WTC11 (cell line): Measurements from ENCODE around the gene SYCE3. TPM values are rescaled to one million over a fixed set of nuclear protein-coding genes. Genes with fewer than 3 reads are reported as not detected.

ENCODE experiments used
- ATAC-seq: fragments of 200-7000 bp; cut with Tn5 transposase; 2 replicates; pipeline ENCODE4 v1.10.0; 2021; ENCODE audit warnings: mild to moderate bottlenecking, moderate library complexity
- CTCF ChIA-PET: fragments of 300-600 bp; sonication (Branson Sonifier 250); formaldehyde crosslinking; loops from one replicate; lab custom pipeline; 2021; ENCODE audit warnings: antibody characterized with exemption; lab: Charles Lee
- POLR2A ChIA-PET: fragments of 350-600 bp; sonication (Branson Sonifier 250); formaldehyde crosslinking; loops from one replicate; lab custom pipeline; 2021; ENCODE audit warnings: antibody characterized with exemption; lab: Charles Lee
- DNase-seq: peaks from one replicate; pipeline ENCODE4 v3.0.0; 2021; ENCODE audit warnings: low spot score
- H3K27ac Mint-ChIP-seq: 2 replicates; pipeline ENCODE4 v1.8.0; 2021; ENCODE audit warnings: mixed read lengths
- H3K27me3 Mint-ChIP-seq: 2 replicates; pipeline ENCODE4 v1.8.0; 2021; ENCODE audit warnings: low read depth, mild to moderate bottlenecking, moderate library complexity, mixed read lengths
- H3K36me3 Mint-ChIP-seq: 2 replicates; pipeline ENCODE4 v1.8.0; 2021; ENCODE audit warnings: mixed read lengths
- H3K4me1 Mint-ChIP-seq: 2 replicates; pipeline ENCODE4 v1.8.0; 2022; ENCODE audit warnings: mixed read lengths
- H3K4me3 Mint-ChIP-seq: 2 replicates; pipeline ENCODE4 v1.8.0; 2021; ENCODE audit warnings: mild to moderate bottlenecking, moderate library complexity, mixed read lengths
- H3K9me3 Mint-ChIP-seq: 2 replicates; pipeline ENCODE4 v1.8.0; 2021; ENCODE audit warnings: mixed read lengths
- ATF6 ChIP-seq: sonication (generic); formaldehyde crosslinking; IDR thresholded peaks from 2 replicates; pipeline ENCODE4 v1.8.1; 2023; ENCODE audit warnings: mild to moderate bottlenecking, missing genetic modification reagents
- CTCF ChIP-seq: fragments of 200-600 bp; IDR thresholded peaks from 2 replicates; pipeline ENCODE4 v1.8.0; 2022; ENCODE audit warnings: antibody characterized with exemption
- E2F1 ChIP-seq: sonication (generic); formaldehyde crosslinking; IDR thresholded peaks from 2 replicates; pipeline ENCODE4 v1.8.0; 2022; ENCODE audit warnings: mild to moderate bottlenecking, missing genetic modification reagents
- EMX1 ChIP-seq: fragments of 250-450 bp; sonication (Bioruptor Pico); IDR thresholded peaks from 2 replicates; pipeline ENCODE4 v1.8.0; 2021; ENCODE audit warnings: mild to moderate bottlenecking
- ETV6 ChIP-seq: sonication (generic); formaldehyde crosslinking; IDR thresholded peaks from 2 replicates; pipeline ENCODE4 v1.8.1; 2022; ENCODE audit warnings: mild to moderate bottlenecking, missing genetic modification reagents
- FOXP1 ChIP-seq: sonication (generic); formaldehyde crosslinking; IDR thresholded peaks from 2 replicates; pipeline ENCODE4 v1.8.0; 2022; ENCODE audit warnings: missing genetic modification reagents, mild to moderate bottlenecking, moderate library complexity, borderline replicate concordance
- FOXP4 ChIP-seq: sonication (generic); formaldehyde crosslinking; IDR thresholded peaks from 2 replicates; pipeline ENCODE4 v1.8.0; 2022; ENCODE audit warnings: mild to moderate bottlenecking, missing genetic modification reagents
- GABPB1 ChIP-seq: sonication (generic); formaldehyde crosslinking; IDR thresholded peaks from 2 replicates; pipeline ENCODE4 v1.8.1; 2023; ENCODE audit warnings: mild to moderate bottlenecking, missing genetic modification reagents
- JAZF1 ChIP-seq: fragments of 250-450 bp; sonication (Bioruptor Pico); IDR thresholded peaks from 2 replicates; pipeline ENCODE4 v1.9.0; 2021; ENCODE audit warnings: moderate library complexity, mild to moderate bottlenecking, inconsistent platforms
- KAT7 ChIP-seq: sonication (generic); formaldehyde crosslinking; IDR thresholded peaks from 2 replicates; pipeline ENCODE4 v1.8.1; 2023; ENCODE audit warnings: missing genetic modification reagents, mild to moderate bottlenecking, borderline replicate concordance
- NR1H2 ChIP-seq: sonication (generic); formaldehyde crosslinking; IDR thresholded peaks from 2 replicates; pipeline ENCODE4 v1.9.0; 2021; ENCODE audit warnings: mild to moderate bottlenecking, moderate library complexity, missing genetic modification reagents
- NR2C2 ChIP-seq: sonication (generic); formaldehyde crosslinking; IDR thresholded peaks from 2 replicates; pipeline ENCODE4 v1.8.0; 2022; ENCODE audit warnings: mild to moderate bottlenecking, missing genetic modification reagents
- PRRX2 ChIP-seq: fragments of 250-450 bp; sonication (Bioruptor Pico); IDR thresholded peaks from 2 replicates; pipeline ENCODE4 v1.8.0; 2021; ENCODE audit warnings: mild to moderate bottlenecking
- TCF7 ChIP-seq: sonication (generic); formaldehyde crosslinking; IDR thresholded peaks from 2 replicates; pipeline ENCODE4 v1.8.0; 2022; ENCODE audit warnings: mild to moderate bottlenecking, low read depth, missing genetic modification reagents, moderate library complexity
- TEAD1 ChIP-seq: sonication (generic); formaldehyde crosslinking; IDR thresholded peaks from 2 replicates; pipeline ENCODE4 v1.8.0; 2022; ENCODE audit warnings: mild to moderate bottlenecking, missing genetic modification reagents
- ZNF263 ChIP-seq: sonication (generic); formaldehyde crosslinking; IDR thresholded peaks from 2 replicates; pipeline ENCODE4 v1.8.1; 2022; ENCODE audit warnings: low read depth, mild to moderate bottlenecking, moderate library complexity, missing genetic modification reagents
- ZNF317 ChIP-seq: sonication (generic); formaldehyde crosslinking; IDR thresholded peaks from 2 replicates; pipeline ENCODE4 v1.8.1; 2023; ENCODE audit warnings: low read depth, mild to moderate bottlenecking, moderate library complexity, missing genetic modification reagents, borderline replicate concordance
- ZNF423 ChIP-seq: fragments of 250-450 bp; sonication (Bioruptor Pico); IDR thresholded peaks from 2 replicates; pipeline ENCODE4 v2.1.2; 2022; ENCODE audit warnings: mild to moderate bottlenecking, moderate library complexity
- ZNF671 ChIP-seq: fragments of 250-450 bp; sonication (Bioruptor Pico); IDR thresholded peaks from 2 replicates; pipeline ENCODE4 v1.8.0; 2021; ENCODE audit warnings: mild to moderate bottlenecking
- total RNA-seq: library from RNA; stranded (reverse); gene quantifications from 3 replicates; pipeline ENCODE4 v1.2.3, GENCODE V29; 2021
- TF ChIP-seq, protein P1 (sequence below): sonication (generic); formaldehyde crosslinking; IDR thresholded peaks from 2 replicates; pipeline ENCODE4 v1.8.1; 2023; ENCODE audit warnings: mild to moderate bottlenecking, moderate library complexity, missing genetic modification reagents
- TF ChIP-seq, protein P2 (sequence below): fragments of 250-450 bp; sonication (Bioruptor Pico); IDR thresholded peaks from 2 replicates; pipeline ENCODE4 v1.8.0; 2021; ENCODE audit warnings: mild to moderate bottlenecking

The SYCE3 gene
- total RNA-seq, 1 experiment from 2014 or later, result 0.46 TPM

DNA sequence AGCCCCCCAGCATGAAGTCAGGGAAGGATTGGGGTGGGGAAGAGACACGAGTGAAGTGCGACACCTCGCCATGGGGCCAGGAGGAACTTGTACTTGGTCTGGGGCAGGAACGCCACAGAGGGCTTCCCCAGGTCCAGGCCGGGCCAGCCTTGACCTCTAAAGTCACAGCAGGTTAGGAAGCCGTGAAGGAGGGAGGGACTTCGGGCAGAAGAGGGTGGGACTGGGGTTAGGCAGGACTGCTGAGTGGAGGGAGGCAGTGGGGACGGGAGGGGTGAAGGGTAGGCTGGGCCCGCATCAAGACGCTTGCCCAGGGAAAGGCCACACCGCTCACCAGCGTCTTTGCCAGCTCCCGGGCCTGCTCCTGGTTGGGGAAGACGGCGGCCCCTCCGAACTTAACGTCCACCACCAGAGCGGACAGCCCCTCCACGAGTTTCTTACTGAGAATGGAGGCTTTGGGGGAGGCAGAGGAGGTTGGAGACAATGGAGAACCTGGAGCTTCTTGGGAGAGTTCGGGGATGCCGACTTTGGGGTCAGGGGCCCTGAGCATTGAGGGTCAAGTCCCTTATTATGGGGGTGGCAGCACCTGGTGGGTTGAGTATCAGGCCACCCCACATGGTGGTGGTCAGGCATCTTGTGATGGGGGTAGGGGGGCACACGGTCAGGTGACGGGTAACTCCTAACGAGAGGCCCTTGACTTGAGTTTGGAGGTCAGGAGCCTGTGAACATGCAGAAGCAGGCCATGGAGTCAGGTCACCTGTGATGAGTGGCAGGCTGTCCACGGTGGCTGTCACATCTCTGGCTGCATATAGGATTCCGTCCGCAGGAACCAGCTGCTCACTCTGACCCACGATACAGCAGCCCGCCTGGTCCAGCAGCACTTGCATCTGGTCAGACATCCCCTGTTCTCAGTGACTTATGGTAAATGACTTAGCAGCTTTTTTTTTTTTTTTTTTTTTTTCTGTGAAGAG, 35.6 kb downstream of the SYCE3 start (continued):
- no peak for TF ChIP-seq EMX1 (CRISPR knock-in tag)
- TF ChIP-seq TCF7 (CRISPR knock-in tag), result no peak

DNA sequence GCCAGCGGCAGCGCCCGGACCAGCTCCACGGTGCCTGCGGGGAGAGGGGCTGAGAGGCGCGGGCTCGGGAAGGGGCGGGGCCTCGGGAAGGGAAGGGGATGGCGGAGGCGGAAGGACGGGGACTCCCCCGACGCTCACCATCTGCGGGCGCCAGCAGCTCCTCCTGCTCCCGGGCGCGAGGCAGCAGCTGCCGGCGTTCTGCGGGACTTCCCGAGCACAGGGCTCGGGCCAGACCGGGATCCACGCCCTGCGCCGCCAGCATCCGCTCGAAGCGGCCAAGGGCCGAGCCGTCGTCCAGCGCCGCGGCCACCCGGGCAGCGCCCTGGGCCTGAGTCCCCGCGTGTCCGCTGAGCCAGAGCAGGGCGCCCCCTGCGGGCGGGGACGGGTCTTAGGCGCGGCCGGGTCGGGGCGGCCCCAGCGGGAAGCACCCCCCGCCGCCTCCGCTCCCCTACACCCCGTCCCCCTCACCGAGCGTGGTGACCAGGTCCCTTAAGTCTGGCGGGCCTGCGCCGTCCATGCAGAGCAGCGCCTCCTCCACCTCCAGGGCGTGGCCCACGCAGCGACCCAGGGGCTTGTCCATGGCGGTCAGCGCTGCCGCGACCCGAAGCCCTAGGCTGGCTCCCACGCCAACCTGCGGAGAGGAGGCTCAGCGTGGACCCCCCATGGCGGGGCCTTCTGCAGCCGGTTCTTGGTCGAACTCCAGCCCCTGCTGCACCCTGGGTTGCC, 36.4 kb downstream of the SYCE3 start:
- CTCF ChIA-PET, result interaction anchor here (0.6 to 4.3 kb wide), 58 partner anchors 9 to 634 kb away, joined by 3 to 60 read pairs (median 5); partner anchors contain the start of genes ARSA, CHKB, DENND6B and KLHDC7B
- POLR2A ChIA-PET, result interaction anchor here (0.6 to 2.3 kb wide), 7 partner anchors 12 to 173 kb away, joined by 3 to 13 read pairs (median 3); partner anchors contain the start of genes LMF2, NCAPH2 and SYCE3
- no peaks in the 10 kb centered on the region for H3K36me3 Mint-ChIP-seq
- H3K4me3 Mint-ChIP-seq, result peak overlapping the region; percentile 64
- ATAC-seq, result peak; percentile 29
- H3K27ac Mint-ChIP-seq, result no peak overlapping the region
- peaks cover 46% of the 10 kb centered on the region for H3K27me3 Mint-ChIP-seq
- H3K9me3 Mint-ChIP-seq, result no peaks in the 10 kb centered on the region
- DNase-seq, result peak; percentile 79
- peaks cover 15% of the 10 kb centered on the region for H3K4me1 Mint-ChIP-seq
- TF ChIP-seq, protein P1, sequence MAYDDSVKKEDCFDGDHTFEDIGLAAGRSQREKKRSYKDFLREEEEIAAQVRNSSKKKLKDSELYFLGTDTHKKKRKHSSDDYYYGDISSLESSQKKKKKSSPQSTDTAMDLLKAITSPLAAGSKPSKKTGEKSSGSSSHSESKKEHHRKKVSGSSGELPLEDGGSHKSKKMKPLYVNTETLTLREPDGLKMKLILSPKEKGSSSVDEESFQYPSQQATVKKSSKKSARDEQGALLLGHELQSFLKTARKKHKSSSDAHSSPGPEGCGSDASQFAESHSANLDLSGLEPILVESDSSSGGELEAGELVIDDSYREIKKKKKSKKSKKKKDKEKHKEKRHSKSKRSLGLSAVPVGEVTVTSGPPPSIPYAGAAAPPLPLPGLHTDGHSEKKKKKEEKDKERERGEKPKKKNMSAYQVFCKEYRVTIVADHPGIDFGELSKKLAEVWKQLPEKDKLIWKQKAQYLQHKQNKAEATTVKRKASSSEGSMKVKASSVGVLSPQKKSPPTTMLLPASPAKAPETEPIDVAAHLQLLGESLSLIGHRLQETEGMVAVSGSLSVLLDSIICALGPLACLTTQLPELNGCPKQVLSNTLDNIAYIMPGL (CRISPR knock-in tag), result peak; percentile 59
- TF ChIP-seq ETV6 (no peak), GABPB1 (CRISPR knock-in tag) (0 out of 2 replicates have a peak, but pooled peaks have one; percentile 22), TCF7 (CRISPR knock-in tag) (peak; percentile 21; the same call in 1 of the 2 replicates), ATF6 (CRISPR knock-in tag) (no peak), ZNF263 (CRISPR knock-in tag) (peak; percentile 26; the same call in 1 of the 2 replicates), CTCF (peak; percentile 54), JAZF1 (CRISPR knock-in tag) (no peak), FOXP1 (CRISPR knock-in tag) (peak; percentile 10; the same call in 1 of the 2 replicates), ZNF317 (CRISPR knock-in tag) (no peak), PRRX2 (no peak), KAT7 (0 out of 2 replicates have a peak, but pooled peaks have one; percentile 60), FOXP4 (CRISPR knock-in tag) (no peak), ZNF423 (0 out of 2 replicates have a peak, but pooled peaks have one; percentile 49), E2F1 (peak; percentile 61; the same call in 1 of the 2 replicates), TEAD1 (CRISPR knock-in tag) (0 out of 2 replicates have a peak, but pooled peaks have one; percentile 8), ZNF671 (CRISPR knock-in tag) (0 out of 2 replicates have a peak, but pooled peaks have one; percentile 25), NR2C2 (CRISPR knock-in tag) (no peak), NR1H2 (no peak)
- TF ChIP-seq, protein P2, sequence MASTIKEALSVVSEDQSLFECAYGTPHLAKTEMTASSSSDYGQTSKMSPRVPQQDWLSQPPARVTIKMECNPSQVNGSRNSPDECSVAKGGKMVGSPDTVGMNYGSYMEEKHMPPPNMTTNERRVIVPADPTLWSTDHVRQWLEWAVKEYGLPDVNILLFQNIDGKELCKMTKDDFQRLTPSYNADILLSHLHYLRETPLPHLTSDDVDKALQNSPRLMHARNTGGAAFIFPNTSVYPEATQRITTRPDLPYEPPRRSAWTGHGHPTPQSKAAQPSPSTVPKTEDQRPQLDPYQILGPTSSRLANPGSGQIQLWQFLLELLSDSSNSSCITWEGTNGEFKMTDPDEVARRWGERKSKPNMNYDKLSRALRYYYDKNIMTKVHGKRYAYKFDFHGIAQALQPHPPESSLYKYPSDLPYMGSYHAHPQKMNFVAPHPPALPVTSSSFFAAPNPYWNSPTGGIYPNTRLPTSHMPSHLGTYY (CRISPR knock-in tag), result no peak
